ENCODE measurements around the gene MRTFA. TPM values are rescaled to one million over a fixed set of nuclear protein-coding genes. Genes with fewer than 3 reads are reported as not detected.
"Not testable (repeated sequence)": the region's sequence is repeated elsewhere in the genome, so short reads cannot be mapped to it uniquely, and the experiment has no call there.

MRTFA gene
- total RNA-seq, 1 experiment from 2014 or later: 44.7 TPM

GRCh38 chr22:40381461-40381860 is 255.1 kb downstream of the MRTFA start:
- no peak for DNase-seq
- TF ChIP-seq CTCF (conservative IDR thresholded peaks at IDR 0.05): no peak
- TF ChIP-seq EZH2 (IDR thresholded peaks at IDR 0.05; ENCODE audit: low read depth): no peak
- Histone ChIP-seq H4K20me1 (ENCODE audit: insufficient read depth) (peaks cover 3% of the 10 kb centered on the region; the same call in 1 of the 2 replicates), H3K9me3 (ENCODE audit: insufficient read depth, low read depth) (no peaks in the 10 kb centered on the region), H3K4me3 (no peak overlapping the region), H3K79me2 (ENCODE audit: low read depth) (peaks cover 23% of the 10 kb centered on the region; the same call in 1 of the 2 replicates), H3F3A (ENCODE audit: insufficient read depth, low read depth) (no peaks in the 10 kb centered on the region; the same call in 1 of the 2 replicates), H3K27me3 (ENCODE audit: insufficient read depth, low read depth) (no peaks in the 10 kb centered on the region), H3K4me2 (no peak overlapping the region), H3K9me2 (ENCODE audit: insufficient read depth) (no peaks in the 10 kb centered on the region), H3K36me3 (ENCODE audit: low read depth) (no peaks in the 10 kb centered on the region), H2AFZ (no peak overlapping the region), H3K27ac (no peak overlapping the region), H3K4me1 (replicated peaks; ENCODE audit: insufficient read depth) (no peaks in the 10 kb centered on the region)
- no TSS peak for BruUV-seq (replicated peaks)
- CTCF ChIA-PET: no interaction called here
- POLR2A ChIA-PET (ENCODE audit: unreplicated experiment): no interaction called here
- intact Hi-C loops (cut with micrococcal nuclease; ENCODE audit: unreplicated experiment): no loop called here

- H4K20me1 ChIP-seq (ENCODE audit: insufficient read depth): not testable (repeated sequence)
- peaks cover 29% of the 10 kb centered on the region; the same call in 1 of the 2 replicates for H3K79me2 ChIP-seq (ENCODE audit: low read depth)
These were observed 258.1 kb downstream of the MRTFA start for GRCh38 chr22:40378448-40378847.

GRCh38 chr22:40377931-40378330 is 258.6 kb downstream of the MRTFA start:
- no peaks in the 10 kb centered on the region for H3K9me3 ChIP-seq (ENCODE audit: insufficient read depth, low read depth)
- ChIA-PET POLR2A (ENCODE audit: unreplicated experiment) (no interaction called here), CTCF (interaction anchor here (0.6 kb wide), 1 partner anchor 334 kb away, joined by 3 read pairs; no protein-coding TSS in a partner anchor)
- H4K20me1 ChIP-seq (ENCODE audit: insufficient read depth): peaks cover 3% of the 10 kb centered on the region; the same call in 1 of the 2 replicates
- no peak overlapping the region for H3K27ac ChIP-seq
- peaks cover under 1% of the 10 kb centered on the region; the same call in 1 of the 2 replicates for H3F3A ChIP-seq (ENCODE audit: insufficient read depth, low read depth)
- H3K79me2 ChIP-seq (ENCODE audit: low read depth): peaks cover 34% of the 10 kb centered on the region; the same call in 1 of the 2 replicates
- TF ChIP-seq EZH2 (IDR thresholded peaks at IDR 0.05; ENCODE audit: low read depth) (no peak), CTCF (conservative IDR thresholded peaks at IDR 0.05) (no peak)
- no peaks in the 10 kb centered on the region for H3K9me2 ChIP-seq (ENCODE audit: insufficient read depth)
- DNase-seq: no peak
- H3K4me2 ChIP-seq: no peak overlapping the region
- no peaks in the 10 kb centered on the region for H3K36me3 ChIP-seq (ENCODE audit: low read depth)
- BruUV-seq (replicated peaks): no TSS peak
- intact Hi-C loops (cut with micrococcal nuclease; ENCODE audit: unreplicated experiment): no loop called here
- no peak overlapping the region for H2AFZ ChIP-seq
- H3K4me3 ChIP-seq: no peak overlapping the region
- H3K27me3 ChIP-seq (ENCODE audit: insufficient read depth, low read depth): no peaks in the 10 kb centered on the region
- 0 out of 2 replicates have a peak, but pooled peaks cover under 1% of the 10 kb centered on the region for H3K4me1 ChIP-seq (replicated peaks; ENCODE audit: insufficient read depth)

More at GRCh38 chr22:40378448-40378847, 258.1 kb downstream of the MRTFA start:
- intact Hi-C loops (cut with micrococcal nuclease; ENCODE audit: unreplicated experiment); BruUV-seq (replicated peaks); POLR2A ChIA-PET (ENCODE audit: unreplicated experiment); H3K4me2 ChIP-seq; H3K4me1 ChIP-seq (replicated peaks; ENCODE audit: insufficient read depth); H2AFZ ChIP-seq; DNase-seq; H3K36me3 ChIP-seq (ENCODE audit: low read depth); H3F3A ChIP-seq (ENCODE audit: insufficient read depth, low read depth); H3K4me3 ChIP-seq; H3K27ac ChIP-seq; CTCF ChIA-PET; H3K9me3 ChIP-seq (ENCODE audit: insufficient read depth, low read depth); H3K27me3 ChIP-seq (ENCODE audit: insufficient read depth, low read depth); H3K9me2 ChIP-seq (ENCODE audit: insufficient read depth): not testable (repeated sequence)

GRCh38 chr22:40376149-40376548 is 260.4 kb downstream of the MRTFA start:
- no peak for DNase-seq
- Histone ChIP-seq H3F3A (ENCODE audit: insufficient read depth, low read depth) (peaks cover 5% of the 10 kb centered on the region; the same call in 1 of the 2 replicates), H3K4me2 (no peak overlapping the region), H3K4me1 (replicated peaks; ENCODE audit: insufficient read depth) (peaks cover 11% of the 10 kb centered on the region; the same call in 1 of the 2 replicates), H3K27ac (no peak overlapping the region), H3K79me2 (ENCODE audit: low read depth) (peaks cover 43% of the 10 kb centered on the region), H4K20me1 (ENCODE audit: insufficient read depth) (peaks cover 3% of the 10 kb centered on the region; the same call in 1 of the 2 replicates), H3K4me3 (no peak overlapping the region), H2AFZ (no peak overlapping the region), H3K27me3 (ENCODE audit: insufficient read depth, low read depth) (no peaks in the 10 kb centered on the region), H3K9me2 (ENCODE audit: insufficient read depth) (no peaks in the 10 kb centered on the region), H3K9me3 (ENCODE audit: insufficient read depth, low read depth) (no peaks in the 10 kb centered on the region), H3K36me3 (ENCODE audit: low read depth) (no peaks in the 10 kb centered on the region)
- POLR2A ChIA-PET (ENCODE audit: unreplicated experiment): interaction anchor here (0.7 kb wide), 1 partner anchor 575 kb away, joined by 6 read pairs; no protein-coding TSS in a partner anchor
- intact Hi-C loops (cut with micrococcal nuclease; ENCODE audit: unreplicated experiment): no loop called here
- CTCF ChIA-PET: interaction anchor here (1.0 kb wide), 1 partner anchor 15 kb away, joined by 4 read pairs; no protein-coding TSS in a partner anchor
- BruUV-seq (replicated peaks): no TSS peak
- TF ChIP-seq EZH2 (IDR thresholded peaks at IDR 0.05; ENCODE audit: low read depth) (no peak), CTCF (conservative IDR thresholded peaks at IDR 0.05) (no peak)

Data from PC-9 (cell line).